Endothelial cell of umbilical vein (primary cell): Measurements from ENCODE around the gene ZNF524.

Experiments
- MYC ChIP-seq: IDR thresholded peaks from one replicate; pipeline ENCODE4 v1.6.1; 2011; ENCODE audit warnings: mild to moderate bottlenecking, low read depth, low read length
- POLR2A ChIP-seq: IDR thresholded peaks from 2 replicates; pipeline ENCODE4 v1.6.1; 2012; ENCODE audit warnings: low read depth, mild to moderate bottlenecking, control low read depth, low read length
- TF ChIP-seq, protein P1 (sequence below), 2 donors: IDR thresholded peaks; 1 replicate in 1 of 2; 2 replicates in 1 of 2; pipeline ENCODE4 v1.5.1; 2011; ENCODE audit warnings: low read length in 2 of 2, mild to moderate bottlenecking in 2 of 2, moderate library complexity in 2 of 2, control low read depth in 1 of 2, inconsistent platforms in 1 of 2, low read depth in 1 of 2; ENCODE audit not compliant: insufficient read depth in 1 of 2; ENCODE audit errors: extremely low read depth in 1 of 2
- TF ChIP-seq, protein P2 (sequence below): IDR thresholded peaks from 2 replicates; pipeline ENCODE4 v1.6.1; 2011; ENCODE audit not compliant: insufficient read depth, insufficient read length

DNA sequence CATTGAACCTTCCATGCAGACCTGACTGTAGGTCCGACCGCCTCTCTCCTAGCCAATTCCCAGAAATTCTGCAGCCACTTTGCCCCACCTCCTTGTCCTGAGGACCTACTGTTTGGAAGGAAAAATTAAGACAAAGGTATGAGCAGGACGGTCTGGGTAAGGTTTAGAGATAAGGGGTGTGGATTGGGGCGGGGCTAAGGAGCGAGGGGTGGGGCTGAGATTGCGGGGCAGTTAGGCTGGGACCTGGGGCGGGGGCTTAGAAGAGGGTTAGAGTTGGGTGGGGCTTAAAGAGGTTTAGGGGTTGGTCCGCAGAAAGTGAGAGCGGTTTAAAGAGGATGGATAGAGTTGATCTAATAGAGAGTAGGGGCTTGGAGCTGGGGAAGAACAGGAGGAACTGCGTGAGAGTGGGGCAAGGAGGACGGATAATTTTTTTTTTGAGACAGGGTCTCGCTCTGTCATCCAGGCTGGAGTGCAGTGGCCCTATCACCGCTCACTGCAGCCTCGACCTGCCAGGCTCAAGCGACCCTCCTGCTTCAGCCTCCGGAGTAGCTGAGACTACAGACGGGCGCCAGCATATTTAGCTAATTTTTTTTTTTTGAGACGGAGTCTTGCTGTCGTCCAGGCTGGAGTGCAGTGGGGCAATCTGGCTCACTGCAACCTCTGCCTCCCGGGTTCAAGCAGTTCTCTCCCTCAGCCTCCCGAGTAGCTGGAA is 3.6 kb downstream of the ZNF524 start:
- TF ChIP-seq, protein P1, sequence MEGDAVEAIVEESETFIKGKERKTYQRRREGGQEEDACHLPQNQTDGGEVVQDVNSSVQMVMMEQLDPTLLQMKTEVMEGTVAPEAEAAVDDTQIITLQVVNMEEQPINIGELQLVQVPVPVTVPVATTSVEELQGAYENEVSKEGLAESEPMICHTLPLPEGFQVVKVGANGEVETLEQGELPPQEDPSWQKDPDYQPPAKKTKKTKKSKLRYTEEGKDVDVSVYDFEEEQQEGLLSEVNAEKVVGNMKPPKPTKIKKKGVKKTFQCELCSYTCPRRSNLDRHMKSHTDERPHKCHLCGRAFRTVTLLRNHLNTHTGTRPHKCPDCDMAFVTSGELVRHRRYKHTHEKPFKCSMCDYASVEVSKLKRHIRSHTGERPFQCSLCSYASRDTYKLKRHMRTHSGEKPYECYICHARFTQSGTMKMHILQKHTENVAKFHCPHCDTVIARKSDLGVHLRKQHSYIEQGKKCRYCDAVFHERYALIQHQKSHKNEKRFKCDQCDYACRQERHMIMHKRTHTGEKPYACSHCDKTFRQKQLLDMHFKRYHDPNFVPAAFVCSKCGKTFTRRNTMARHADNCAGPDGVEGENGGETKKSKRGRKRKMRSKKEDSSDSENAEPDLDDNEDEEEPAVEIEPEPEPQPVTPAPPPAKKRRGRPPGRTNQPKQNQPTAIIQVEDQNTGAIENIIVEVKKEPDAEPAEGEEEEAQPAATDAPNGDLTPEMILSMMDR (IDR thresholded peaks at IDR 0.05; ENCODE audit: extremely low read depth in 1 of 2, insufficient read depth in 1 of 2, low read depth in 1 of 2, low read length in 2 of 2) = no peak
- no peak for TF ChIP-seq POLR2A
- TF ChIP-seq MYC = no peak
- TF ChIP-seq, protein P2, sequence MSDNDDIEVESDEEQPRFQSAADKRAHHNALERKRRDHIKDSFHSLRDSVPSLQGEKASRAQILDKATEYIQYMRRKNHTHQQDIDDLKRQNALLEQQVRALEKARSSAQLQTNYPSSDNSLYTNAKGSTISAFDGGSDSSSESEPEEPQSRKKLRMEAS = no peak
